ENCODE results near the gene MALSU1.

DNA sequence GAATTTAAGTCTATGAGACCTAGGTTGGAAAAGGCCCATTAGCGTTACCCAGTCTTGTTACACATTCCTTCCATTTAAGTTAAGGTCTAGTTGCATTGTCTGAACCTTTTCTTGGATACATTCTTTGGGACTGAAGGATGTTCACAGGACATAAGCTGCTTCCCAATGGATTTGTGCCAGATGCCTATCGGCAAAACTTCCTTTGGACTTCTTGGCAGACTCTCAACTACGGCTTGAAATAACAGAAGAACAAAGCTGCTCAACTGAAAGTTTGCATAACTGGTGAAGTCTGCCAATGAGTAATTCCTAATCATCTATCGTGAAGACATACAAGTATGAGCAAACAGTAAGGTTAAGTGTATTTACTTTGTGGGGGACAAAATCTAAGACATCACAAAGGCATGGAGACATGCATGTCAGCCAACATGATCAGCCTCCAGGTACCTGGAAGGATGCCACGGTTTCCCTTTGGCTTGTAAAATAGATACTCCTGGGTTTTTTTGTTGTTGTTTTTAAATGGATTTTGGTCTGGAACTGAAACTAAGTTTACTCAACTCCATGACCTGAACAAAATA, 35.4 kb downstream of the MALSU1 start:
- TF ChIP-seq, protein P1, sequence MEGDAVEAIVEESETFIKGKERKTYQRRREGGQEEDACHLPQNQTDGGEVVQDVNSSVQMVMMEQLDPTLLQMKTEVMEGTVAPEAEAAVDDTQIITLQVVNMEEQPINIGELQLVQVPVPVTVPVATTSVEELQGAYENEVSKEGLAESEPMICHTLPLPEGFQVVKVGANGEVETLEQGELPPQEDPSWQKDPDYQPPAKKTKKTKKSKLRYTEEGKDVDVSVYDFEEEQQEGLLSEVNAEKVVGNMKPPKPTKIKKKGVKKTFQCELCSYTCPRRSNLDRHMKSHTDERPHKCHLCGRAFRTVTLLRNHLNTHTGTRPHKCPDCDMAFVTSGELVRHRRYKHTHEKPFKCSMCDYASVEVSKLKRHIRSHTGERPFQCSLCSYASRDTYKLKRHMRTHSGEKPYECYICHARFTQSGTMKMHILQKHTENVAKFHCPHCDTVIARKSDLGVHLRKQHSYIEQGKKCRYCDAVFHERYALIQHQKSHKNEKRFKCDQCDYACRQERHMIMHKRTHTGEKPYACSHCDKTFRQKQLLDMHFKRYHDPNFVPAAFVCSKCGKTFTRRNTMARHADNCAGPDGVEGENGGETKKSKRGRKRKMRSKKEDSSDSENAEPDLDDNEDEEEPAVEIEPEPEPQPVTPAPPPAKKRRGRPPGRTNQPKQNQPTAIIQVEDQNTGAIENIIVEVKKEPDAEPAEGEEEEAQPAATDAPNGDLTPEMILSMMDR (IDR thresholded peaks at IDR 0.05), result no peak
- peak in 1 of 3 donors; percentile 31 for TF ChIP-seq POLR2AphosphoS5 (IDR thresholded peaks at IDR 0.05)
